RPMI8226 (cell line): Measurements from ENCODE around the gene CHKB.
A peak's percentile ranks its signal among the peaks of the same experiment; 100 is the strongest.

ENCODE experiments used
- DNase-seq: peaks from one replicate; pipeline ENCODE4 v3.0.0-alpha.2; 2015

CHKB gene

DNA sequence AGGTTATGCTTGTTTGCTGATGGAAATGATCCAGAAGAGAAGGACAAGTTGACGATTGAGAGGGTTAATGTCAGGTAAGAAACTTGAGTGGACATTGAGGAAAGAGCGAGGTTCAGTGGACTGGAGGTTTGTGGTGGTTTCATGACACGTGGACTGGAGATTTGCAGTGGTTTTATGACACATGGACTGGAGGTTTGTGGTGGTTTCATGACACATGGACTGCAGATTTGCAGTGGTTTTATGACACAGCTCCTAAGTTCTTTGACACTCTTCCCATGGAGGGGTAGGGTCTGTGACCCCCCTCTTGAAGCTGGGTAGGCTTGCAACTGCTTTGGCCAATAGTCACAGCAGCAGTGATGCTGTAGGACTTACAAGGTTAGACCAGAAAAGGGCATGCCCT is 12.5 kb upstream of the CHKB start:
- no peak for DNase-seq

DNA sequence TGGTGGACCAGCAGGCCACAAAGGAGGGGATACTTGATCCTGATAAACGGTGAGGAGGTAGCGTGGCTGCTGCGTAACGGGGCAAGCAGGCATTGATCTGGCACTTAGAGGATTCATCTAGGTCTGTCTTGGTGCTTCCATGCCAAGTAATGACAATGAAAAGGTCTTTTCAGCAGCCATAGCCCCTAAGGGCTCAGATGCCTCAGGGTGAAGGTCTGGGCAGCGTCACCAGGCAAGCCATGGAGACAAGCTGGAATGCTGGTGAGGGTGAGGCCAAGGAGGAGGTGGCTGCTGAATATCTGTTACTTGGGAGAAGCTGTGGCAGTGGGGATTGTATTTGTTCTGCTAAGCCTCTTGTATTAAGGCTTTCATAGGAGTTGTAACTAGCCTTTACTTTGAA is 4.8 kb upstream of the CHKB start:
- DNase-seq = no peak

DNA sequence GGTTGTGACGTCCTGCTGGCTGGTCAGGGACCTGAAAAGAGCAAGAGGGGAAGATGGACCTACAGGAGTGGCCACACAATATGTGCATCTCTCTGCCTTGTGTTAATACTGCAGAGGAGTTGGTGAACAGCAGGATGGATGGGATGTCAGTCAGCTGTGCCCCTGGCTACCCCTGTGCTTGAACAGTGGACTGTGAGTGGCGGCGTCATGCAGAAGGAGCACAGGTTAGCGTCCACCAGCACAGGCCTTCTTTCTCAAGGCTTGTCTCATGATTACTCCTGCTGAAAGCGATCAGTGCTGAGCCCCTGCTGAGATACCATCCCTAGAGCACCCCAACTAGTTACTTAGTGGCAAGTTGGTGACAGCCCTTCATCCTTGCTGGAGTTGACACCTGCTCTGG is 3.8 kb upstream of the CHKB start:
- no peak for DNase-seq

DNA sequence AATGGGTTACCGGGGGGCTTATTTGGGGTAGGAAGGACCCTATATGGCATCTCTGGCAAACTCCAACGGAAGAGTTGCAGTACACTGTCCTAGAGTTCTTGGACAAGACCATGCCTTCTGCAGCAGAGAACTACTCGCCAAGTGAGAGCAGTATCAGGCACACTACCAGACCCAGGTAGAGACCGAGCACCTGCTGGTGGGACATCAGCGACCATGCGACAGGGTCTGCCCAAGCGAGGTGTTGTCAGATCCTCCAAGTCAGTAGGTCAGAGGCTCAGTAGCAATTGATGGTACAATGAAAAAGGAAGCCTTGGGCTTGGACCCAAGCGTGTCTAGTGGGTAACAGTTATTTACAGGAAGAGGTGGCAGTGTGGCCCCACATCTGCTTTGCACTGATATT is 3.1 kb upstream of the CHKB start:
- DNase-seq = no peak

DNA sequence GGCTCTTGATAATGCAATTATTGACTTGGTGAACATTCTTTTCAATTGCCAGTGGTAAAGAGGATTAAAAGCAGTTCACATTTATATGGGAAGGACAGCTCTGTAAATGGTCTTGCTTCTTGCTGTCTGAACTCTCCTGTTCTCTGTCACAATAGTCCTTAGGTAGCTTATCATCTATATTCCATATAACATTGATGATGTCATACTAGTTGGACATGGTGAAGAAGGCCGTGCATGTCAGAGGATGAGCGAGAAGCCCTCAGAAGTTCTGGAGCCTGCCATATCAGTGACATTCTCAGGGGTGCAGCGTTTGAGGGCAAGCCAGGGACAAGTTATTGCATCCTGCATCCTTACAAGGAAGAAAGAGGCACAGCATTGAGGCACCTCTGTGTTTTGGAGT is 2.6 kb upstream of the CHKB start:
- DNase-seq = no peak

DNA sequence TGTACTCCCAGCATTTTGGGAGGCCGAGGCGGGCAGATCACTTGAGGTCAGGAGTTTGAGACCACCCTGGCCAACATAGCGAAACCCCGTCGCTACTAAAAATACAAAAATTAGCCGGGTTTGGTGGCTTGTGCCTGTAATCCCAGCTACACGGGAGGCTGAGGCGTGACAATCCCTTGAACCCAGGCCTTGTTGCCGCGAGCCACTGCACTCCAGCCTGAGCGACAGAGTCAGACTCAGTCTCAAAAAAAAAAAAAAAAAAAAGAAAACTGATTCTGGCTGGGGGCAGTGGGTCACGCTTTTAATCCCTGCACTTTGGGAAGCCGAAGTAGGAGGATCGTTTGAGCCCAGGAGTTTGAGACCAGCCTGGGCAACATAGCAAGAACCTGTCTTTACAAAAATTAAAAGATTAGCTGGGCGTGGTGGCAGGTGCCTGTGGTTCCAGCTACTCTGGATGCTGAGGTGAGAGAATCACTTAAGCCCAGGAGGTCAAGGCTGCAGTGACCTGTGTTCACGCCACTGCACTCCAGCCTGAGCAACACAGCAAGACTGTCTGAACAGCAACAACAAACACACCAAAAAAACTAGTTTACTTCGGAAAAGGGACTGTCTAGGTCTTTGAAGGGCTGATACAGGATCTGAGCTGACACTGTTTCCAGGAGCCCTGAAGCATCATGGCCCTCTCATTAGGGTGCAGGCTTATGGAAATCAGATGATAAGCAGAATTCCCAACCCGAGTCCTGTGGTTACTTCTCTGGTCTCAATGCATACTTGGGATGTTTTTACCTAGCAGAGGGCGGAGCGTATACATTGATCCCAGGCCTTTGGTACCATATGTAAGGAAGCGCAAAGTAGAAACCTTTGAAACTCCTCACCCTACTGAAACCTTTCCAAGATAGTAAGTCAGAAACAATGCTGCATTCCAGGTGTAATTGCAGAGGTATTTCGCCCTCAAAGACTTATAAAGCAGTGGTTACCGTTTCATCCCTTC is 1.8 kb upstream of the CHKB start:
- DNase-seq = no peak

DNA sequence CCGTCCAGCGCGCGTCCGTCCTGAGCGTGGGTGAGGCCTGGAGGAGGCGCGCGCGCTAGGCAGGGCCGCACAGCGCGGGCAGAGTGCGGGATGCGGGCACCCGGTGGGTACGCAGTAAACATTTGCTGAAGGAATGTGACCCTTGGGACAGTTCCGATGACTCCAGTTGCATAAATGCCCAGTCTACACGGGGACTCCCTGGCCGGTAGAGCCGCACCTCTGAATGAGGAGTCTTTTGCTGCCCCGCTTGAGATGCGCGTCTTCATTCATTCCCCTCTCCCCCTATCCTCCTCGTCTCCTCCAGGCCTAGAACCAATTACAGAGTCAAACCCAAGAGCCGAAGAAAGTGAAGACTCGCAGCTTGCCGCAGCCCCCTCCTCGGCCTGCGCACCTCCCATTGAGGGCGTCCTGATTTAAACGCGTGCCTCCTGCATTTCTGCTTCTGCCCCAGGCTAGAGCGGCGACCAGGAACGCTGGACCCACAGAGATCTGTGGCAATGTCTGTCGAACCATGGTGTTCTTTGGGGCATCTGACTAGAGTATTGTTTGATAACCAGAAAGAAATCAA is 729 bp upstream of the CHKB start:
- DNase-seq = no peak

DNA sequence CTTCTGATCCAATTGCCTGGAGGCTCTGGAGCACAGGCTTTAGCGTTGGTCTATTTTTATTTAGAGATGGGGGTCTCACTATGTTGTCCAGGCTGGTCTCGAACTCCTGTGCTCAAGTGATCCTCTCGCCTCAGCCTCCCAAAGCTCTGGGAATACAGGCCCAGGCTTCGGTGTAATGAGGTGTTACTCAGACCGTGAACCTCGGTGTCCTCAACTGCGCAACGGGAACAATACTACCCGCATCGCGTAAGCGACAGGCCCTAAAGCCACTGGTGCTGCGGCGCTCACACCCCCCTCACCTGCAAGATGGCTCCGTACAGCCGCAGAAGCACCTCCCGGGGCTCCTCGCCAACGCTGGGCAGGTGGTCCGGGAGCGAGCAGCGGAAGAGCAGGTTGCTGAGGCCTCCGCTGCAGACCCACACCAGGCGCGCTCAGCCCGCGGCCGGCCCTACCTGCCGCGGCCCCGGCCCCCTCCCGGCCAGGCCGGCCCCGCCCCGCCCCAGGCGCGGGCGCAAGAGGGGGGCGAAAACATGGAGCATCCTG is 628 bp downstream of the CHKB start:
- DNase-seq = peak; percentile 49

DNA sequence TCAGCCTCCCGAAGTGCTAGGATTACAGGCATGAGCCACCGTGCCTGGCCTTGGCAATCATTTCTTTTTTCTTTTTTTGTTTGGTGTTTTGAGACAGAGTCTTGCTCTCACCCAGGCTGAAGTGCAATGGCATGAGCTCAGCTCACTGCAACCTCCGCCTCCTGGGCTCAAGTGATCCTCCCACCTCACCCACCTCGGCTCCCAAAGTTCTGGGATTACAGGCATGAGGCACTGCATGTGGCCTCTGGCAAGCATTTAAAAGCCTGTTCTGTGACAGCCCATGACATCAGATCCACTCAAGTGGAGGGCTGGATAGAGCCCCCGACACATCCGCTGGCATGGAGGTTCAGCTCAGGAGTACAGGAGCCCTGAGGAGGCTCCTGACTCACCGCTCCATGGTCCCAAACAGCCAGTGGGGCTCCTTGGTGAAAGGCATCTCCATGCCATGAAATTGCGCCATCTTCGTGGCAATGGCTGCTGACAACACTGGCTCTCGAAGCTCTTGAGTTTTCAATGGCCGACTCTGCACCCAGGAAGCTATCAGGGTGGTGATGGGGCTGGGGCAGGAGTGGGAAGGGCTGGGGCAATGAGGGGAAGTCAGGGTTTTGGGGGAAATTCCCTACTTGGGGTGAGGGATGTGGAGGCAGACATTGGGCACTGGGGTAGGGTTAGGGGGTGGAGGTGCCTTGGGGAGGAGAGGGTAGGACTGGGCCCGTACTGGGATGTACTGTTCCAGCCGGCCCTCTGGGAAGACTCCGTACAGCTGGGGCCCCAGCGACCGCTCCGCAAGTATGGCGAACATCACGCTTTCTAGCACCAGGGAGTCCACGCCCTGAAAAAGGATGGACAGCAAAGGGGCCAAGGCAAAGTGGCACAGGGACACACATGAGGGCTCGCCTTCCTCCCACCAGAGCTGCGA is 1.4 kb downstream of the CHKB start:
- DNase-seq = no peak

DNA sequence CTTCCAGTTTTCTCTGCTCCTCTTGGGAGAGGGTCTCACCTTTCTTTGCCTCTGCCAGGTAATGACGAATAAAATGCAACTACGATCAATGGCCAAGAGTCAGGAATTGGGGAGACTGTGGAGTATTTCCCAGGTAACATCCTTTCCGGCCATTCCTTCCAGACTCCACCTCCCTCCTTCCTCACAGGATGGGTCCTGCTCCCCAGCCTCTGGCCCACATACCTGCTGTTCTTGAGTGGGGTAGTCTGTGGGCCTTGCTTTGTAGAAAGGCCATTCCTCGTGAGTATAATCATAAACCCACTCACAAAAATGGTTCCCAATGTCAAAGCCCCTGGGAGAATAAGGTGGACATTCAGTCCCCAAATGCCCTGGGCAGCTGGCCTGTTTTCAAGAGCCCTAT is 2.9 kb downstream of the CHKB start:
- DNase-seq = no peak

DNA sequence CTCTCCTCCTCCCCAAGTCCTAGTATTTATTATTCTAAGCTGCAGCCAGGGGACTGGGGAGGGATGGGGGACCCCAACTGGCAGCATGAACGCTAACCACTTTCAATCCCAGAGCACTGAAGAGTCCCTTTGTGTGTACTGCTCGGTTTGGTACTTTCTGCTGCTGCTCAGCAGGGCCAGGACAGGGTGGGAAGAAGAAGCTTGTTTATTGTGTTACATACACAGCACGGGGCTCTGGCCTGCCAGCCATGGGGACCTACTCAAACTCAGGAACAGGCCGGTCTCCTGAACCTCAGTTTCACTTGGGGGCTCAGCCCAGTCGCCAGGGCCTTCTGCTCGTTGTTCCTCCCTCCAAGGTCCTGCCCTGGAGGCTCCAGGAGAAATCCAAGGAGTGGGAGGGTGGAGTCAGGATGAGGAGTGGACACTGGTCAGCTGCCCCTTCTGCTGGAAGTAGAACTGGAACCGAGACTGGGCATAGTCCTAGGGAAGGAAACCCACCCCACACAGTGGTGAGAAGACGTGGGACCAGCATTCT is 3.8 kb downstream of the CHKB start:
- no peak for DNase-seq

DNA sequence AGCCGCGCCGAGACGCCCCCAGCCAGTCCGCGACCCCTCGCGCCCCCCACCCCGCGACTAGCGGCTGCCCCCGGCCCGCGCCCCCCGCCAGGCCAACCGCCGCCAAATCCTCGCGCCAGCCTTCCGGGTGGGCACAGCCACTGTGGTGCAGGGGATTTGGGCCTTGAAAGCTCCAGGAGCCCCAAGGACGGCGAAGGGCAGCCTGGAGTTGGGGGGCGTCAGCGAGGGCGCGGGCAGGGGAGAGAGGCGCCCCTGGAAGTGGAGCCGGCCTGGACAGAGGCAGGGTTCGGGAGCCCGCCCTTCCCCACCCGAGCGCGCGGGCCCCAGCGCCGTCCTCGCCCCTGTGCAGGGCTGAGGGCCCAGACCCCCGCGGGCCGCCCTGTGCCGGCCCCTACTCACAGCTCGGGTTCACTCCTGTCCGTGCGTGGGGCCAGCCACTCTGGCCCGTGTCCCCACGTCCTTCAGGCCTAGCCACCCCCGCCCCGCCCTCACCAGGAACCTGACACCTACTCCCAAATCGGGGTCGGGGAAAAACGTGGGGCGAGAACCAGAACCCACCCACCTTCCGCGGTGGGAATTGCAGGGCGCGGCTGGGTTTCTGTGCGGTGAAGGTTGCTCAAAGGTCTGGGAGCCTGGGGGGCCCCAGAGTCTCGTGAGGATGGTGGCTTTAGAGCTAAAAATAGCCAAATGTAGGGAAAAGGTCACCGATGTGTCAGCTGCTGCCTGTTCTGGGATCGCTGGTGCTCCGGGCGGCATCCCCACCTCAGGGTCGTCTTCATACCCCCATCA is 4.5 kb downstream of the CHKB start, which contains the start of gene CPT1B:
CPT1B (minus strand) TSS at position 441 of the 789 bp plus-strand sequence. CDS start 512 bp downstream, outside the sequence.
- DNase-seq = no peak

DNA sequence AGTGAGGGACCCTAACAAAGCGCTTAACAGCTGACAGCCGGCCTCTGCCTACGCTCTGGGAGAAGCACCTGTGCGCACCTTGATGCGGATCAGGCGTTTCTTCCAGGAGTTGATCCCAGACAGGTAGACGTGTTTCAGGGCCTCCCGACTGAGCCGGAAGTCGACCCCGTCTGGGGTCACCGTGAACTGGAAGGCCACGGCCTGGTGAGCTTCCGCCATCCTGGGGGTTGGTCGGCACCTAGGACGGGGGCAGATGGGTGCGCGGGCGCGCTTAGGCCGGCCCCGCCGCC is 5.0 kb downstream of the CHKB start:
- no peak for DNase-seq

DNA sequence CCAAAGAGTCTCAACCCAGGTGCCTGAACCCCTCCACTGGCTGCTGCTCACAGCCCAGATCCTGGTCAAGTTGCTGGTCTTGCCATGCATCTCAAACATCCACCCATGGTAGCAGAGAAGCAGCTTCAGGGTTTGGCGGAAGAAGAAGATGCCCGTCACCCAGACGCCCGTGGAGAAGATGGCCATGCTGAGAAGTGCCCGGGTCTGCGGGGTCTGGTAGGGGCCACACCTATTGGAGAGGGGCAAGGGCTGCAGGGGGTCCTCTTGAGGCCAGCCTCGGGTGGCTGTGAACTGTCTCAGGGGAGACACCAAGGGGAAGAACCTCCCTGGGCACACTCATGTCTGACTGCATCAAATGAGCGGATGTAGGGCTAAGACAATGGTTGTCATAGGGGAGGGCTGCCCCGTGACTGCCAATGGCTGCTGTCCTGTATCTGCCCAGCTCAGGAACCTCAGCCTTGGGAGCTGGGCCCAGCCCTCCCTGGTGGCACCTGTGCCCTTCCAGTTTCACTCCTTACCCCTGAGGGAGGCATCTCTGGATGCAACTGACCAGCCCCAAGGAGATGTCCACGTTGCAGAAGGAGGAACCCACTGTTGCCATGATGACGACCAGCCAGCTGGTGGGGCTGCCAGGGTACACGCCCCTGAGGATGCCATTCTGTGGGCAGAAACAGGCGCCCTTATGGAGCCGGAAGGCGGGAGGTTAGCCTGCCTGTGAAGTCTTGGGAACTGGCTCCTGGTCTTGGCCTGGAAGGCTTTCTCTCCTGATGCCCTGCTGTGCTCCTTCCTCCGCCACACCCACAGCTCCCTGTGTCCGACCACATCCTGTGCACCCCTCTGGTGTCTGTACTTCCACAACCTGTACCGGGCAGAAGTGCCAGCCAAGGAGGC is 5.6 kb downstream of the CHKB start:
- DNase-seq = no peak

DNA sequence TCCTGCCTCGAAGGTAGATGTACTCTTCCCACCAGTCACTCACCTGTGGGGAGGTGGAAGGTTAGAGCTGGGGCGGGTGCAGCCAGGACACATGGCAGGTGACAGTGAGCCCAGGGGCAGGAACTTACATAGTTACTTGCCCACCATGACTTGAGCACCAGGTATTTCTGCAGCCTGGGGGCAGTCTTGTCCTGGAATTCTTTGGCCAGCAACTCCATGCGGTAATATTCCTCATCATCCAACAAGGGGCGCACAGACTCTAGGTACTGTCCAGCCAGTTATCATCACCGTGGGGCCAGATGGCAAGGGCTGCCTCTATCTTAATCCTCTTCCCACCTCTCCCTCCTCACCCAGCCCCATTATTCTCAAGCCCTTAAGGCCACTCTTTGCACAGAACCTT is 6.6 kb downstream of the CHKB start:
- DNase-seq = peak; percentile 36

DNA sequence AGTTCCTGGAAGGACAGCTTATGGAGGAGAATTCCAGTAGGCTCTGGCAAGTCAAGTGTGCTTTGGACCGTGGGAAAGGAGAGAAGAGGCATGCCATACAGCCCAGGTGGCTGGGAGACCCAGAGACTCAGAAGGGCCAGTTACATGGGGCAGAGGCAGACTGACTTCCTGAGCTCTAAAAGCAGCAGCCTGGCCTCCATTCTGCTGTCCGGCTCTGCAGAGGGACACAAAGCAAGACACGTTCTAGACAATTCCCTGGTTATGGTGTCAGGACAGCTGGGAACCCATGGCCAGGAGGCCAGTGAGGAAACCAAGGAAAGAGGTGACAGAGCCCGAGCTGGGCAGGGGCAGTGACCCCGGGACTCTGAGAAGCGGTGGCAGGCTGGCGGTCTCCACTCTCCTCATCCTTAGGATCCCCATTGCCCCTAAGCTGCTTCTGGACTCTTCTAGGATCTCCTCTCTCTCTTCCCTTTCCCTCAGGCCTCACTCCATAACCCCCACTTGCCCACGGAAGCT is 7.2 kb downstream of the CHKB start:
- DNase-seq = no peak

DNA sequence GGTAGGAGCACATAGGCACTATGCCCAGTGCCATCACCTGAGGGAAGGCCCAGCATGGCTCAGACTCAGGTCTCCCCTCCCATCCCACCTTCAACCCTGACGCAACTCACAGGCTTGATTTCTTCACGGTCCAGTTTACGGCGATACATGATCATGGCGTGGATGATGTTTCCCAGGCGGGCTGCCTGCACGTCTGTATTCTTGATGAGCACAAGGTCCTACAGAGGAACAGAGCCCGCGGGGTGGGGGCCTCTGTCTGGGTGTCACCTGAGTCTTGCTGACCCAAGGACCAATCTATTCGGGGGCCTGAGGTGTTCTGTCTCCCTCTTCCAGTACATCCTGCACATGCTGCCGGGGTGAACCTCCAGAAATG is 8.3 kb downstream of the CHKB start:
- DNase-seq = no peak

DNA sequence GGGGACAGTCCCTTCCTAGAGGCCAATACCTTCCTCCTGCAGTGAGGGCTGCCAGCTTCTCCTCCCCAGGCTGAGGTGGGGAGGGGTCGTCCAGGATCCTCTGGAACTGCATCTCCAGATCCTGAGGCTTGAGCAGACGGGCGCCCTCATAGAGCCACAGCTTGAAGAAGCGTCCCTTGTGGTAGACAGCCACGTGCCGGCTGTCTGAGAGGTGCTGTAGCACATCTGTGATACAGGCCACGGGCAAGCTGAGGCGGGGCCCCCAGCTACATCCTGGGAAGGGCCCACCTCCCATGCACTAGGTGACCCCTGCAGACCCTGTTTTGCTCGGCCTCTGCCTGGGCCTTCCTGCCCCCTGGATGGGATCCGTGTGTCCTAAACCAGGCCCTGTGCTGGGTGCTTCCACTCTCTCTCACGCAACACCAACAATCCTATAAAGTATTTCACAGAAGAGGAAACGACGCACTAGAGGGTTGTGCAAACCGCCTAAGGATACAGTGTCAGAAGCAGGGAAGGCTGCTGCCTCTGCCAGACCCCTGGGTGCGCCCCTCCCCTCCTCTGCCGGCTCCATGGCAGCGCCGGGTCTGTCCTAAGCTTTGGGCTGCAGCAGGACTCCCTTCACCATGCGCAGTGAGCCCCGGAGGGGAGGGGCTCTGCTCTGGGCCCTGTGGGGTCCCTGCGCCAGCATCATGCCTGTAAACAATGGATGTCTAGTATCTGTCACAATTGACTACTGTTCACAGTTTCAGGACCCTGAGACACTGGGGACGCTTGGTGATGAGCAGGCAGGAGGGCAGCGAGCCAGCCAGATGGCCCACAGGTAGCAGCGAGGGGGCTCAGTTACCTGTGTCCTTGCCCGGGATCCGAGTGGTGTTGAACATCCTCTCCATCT is 8.9 kb downstream of the CHKB start:
- DNase-seq = no peak

DNA sequence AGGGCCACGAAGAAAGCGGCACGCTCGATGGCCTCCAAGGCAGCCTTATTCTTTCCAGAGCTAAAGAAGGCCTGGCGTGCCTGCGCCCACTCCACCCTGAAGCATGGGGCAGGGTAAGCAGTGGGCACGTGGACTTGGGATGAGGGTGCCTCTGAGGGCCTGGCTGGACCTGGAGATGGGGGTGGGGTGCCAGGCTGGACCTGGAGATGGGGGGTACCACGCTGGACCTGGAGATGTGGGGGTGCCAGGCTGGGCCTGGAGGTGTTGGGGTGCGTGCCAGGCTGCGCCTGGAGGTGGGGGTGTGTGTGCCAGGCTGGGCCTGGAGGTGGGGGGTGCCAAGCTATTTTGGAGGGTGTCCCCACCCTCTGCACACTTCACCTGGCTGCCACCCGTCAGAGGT is 9.7 kb downstream of the CHKB start:
- DNase-seq = no peak
